ENCODE measurements around the gene DHX40.
"Not testable (repeated sequence)": the region's sequence is repeated elsewhere in the genome, so short reads cannot be mapped to it uniquely, and the experiment has no call there.

The DHX40 gene

GRCh38 chr17:59565171-59565958 is at the start of gene DHX40:
Gene DHX40 (plus strand): TSS chr17:59565610. CDS start chr17:59565672, 62 bp downstream.
- peak; percentile 90 for DNase-seq

GRCh38 chr17:59516451-59516850 is 49.0 kb upstream of the DHX40 start:
- no peak for DNase-seq

DNA sequence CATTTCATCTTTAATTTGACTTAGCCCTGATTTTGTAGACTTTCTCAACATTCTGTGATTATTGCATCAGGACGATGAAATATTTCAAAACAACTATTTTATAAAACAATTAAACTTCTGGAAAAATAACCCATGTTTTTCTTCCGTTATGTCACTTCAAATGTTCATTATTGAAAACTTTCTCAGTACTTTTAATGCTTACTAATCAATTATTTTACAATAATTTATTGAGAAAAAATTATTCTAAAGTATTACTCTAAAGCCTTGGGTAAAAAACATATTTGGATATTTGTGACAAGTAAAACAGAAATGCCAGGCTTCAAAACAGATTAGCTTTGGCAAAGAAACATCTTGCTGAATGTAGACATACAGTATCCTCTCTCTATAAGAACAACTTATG is 46.3 kb upstream of the DHX40 start:
- DNase-seq, result no peak

DNA sequence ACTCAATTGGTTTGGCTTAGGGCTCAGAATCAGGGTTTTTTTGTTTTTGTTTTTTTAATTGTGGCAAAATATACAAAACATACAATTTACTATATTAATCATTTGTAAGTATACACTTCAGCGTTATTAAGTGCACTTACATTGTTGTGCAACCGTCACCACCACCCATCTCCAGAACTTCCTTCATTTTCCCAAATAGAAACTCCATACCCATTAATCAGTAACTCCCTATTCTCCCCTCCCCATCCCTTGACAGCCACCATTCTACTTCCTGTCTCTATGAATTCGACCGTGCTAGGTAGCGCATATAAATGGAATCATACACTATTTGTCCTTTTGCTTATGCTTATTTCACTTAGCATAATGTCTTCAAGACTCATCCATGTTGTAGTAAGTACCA is 45.2 kb upstream of the DHX40 start:
- no peak for DNase-seq

- DNase-seq, result peak; percentile 34
These were observed 43.8 kb upstream of the DHX40 start for GRCh38 chr17:59521465-59522126.

DNA sequence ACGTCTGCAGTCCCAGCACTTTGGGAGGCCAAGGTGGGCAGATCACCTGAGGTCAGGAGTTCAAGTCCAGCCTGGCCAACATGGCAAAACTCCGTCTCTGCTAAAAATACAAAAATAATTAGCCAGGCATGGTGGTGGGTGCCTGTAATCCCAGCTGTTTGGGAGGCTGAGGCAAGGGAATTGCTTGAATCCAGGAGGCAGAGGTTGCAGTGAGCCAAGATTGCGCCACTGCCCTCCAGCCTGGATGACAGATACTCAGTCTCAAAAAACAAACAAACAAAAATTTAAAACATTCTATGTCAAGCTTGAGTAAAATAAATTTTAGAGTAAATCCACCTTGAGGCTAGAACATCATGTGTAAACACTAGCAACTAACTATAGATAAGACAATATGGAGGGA is 40.5 kb upstream of the DHX40 start:
- not testable (repeated sequence) for DNase-seq

- DNase-seq, result no peak
These were observed 39.7 kb upstream of the DHX40 start for GRCh38 chr17:59525668-59526067.

- no peak for DNase-seq
These were observed 39.0 kb upstream of the DHX40 start for GRCh38 chr17:59526451-59526850.

DNA sequence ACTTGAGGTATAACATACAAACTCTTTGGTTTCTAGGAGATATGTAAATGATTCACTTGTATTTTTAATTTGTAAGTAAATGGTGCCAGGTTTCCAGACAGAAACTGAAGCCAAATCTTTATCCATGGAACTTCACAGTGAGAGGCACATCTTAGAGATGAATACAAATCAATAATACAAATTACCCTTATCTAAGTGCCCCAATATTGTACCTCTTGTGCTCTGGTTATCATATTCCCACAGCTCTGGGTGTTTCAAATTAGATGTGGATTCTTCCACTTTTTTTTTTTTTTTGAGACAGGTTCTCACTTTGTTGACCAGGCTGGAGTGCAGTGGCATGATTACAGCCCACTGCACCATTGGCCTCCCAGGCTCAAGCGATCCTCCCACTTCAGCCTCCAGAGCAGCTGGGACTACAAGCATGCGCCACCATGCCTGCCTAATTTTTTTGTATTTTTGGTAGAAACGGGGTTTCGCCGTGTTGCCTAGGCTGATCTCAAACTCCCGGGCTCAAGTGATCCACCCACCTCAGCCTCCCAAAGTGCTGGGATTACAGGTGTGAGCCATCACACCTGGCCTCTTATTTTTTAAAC is 38.0 kb upstream of the DHX40 start:
- no peak for DNase-seq

DNA sequence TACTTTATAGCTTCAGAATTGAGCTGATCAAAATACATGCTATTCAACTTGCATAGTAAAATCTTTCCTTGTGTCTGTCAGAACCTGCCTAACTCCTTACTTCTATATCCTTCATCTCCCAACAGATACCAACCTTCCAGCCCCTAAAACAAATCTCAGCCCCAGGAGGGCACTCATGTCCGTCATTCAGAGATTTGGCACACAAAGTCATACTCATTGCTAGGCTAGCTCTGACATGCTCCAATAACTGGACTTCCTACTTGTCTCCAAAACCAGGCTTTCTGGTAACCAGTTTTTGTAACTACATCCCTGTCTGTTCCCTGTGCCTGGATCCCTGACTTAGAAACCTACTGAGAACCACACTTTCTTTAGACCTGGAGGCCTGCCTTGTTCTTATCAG is 37.5 kb upstream of the DHX40 start:
- DNase-seq, result no peak

GRCh38 chr17:59530531-59530930 is 34.9 kb upstream of the DHX40 start:
- no peak for DNase-seq

GRCh38 chr17:59533694-59534093 is 31.7 kb upstream of the DHX40 start:
- DNase-seq, result no peak

DNA sequence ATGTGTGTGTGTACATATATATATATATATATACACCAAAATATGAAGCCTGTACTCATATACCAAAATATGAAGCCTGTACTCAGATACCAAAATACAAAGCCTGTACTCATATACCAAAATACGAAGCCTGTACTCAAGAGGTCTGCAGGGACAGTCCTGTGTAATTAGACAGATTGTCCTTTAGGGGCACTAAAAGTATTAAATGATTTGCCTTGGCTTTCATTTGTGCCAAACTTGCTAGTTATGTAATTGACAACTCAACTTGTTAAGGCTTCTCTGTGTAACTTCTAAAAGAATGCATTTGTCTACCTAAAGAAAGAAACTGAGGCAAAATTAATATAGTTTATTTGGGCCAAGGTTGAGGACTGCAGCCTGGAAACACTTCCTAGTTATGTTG is 30.8 kb upstream of the DHX40 start:
- no peak for DNase-seq

- no peak for DNase-seq
These were observed 27.1 kb upstream of the DHX40 start for GRCh38 chr17:59538195-59538909.

DNA sequence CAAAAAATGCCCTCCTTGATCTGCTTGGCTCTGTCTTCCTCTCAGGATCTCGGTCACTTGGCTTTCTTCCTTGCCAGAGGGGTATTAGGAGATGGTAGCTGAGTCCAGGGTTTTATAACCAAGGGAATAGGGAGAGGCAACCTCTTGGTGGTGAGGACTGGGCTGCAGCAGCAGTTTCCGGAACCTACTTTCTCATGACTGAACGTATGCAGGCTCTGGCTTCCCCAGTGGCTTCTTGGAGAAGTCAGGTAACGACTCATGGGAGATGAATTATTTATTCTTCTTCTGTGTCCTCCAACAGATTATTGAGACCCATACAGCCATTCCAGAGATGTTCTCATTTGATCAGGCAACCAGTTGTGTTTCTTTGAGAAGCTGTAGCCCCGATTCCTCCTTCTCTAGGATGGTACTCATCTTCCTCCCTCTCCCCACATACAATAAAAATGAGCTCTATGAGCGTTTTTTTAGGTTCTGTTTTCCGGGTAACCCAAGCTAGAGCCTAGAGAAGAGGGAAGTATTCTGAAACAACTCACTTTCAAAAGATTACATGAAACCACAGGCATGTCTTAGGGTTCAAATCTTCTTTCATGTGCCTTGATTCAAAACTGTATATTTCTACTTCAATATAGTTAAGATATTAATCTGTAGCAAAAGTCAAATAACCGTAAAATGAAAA is 22.3 kb upstream of the DHX40 start:
- DNase-seq, result no peak

GRCh38 chr17:59545942-59546341 is 19.5 kb upstream of the DHX40 start:
- no peak for DNase-seq

- peak; percentile 4 for DNase-seq
These were observed 18.1 kb upstream of the DHX40 start for GRCh38 chr17:59547131-59547915.

DNA sequence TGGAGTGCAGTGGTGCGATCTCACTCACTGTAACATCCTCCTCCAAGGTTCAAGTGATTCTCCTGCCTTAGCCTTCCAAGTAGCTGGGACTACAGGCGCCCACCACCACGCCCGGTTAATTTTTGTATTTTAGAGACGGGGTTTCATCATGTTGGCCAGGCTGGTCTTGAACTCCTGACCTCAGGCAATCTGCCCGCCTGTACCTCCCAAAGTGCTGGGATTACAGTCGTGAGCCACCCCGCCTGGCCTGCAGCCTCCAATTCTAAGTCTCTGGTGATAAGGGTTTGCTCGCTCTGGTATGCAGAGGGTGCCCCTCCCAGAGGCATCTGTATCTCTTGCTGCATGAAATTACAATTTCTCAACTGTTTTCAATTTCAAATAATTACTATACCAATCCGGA is 16.4 kb upstream of the DHX40 start:
- not testable (repeated sequence) for DNase-seq

DNA sequence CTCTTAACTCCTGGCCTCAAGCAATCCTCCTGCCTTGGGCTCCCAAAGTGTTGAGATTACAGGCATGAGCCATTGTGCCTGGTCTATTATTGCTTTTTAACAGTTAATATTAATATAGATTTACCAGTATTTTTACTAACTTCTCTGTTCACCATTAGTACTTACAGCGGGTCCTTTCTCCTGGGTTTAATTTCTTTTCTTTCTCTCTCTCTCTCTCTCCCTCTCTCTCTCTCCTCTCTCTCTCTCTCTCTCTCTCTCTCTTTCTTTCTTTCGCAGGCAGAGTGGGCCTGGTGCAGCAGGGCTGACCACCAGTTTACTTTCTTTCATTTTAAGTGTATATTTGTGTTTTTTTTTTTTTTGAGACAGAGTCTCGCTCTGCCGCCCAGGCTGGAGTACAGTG is 14.7 kb upstream of the DHX40 start:
- DNase-seq, result no peak

GRCh38 chr17:59558039-59558438 is 7.4 kb upstream of the DHX40 start:
- DNase-seq, result no peak

DNA sequence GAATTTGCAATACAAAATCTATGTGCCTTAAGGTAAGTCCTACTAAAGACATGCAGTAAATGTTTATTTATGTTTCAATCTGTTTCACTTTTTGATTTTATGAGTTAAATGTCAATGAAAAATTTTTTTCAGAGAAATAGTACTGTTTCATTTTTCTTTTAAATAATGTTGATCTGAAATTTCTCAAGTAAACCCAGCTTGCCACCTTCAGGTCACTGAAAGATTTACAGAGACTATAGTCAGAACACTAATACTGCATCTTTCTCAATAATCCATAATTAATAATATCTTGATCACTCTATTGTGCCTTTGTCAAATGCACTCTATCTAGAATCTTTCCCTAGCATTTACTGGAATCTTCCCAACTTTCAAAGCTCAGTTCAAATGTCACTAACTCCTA is 6.5 kb upstream of the DHX40 start:
- DNase-seq, result no peak

- peak; percentile 44 for DNase-seq
These were observed 4.4 kb upstream of the DHX40 start for GRCh38 chr17:59561042-59561441.

All from DMS153 (cell line).